HG02763 (cell line): ENCODE results near the gene RPS6KA5.

ENCODE experiments used
- ATAC-seq: cut with Tn5 transposase; IDR thresholded peaks from one replicate; pipeline ENCODE4 v1.9.1; 2021; ENCODE audit warnings: mild to moderate bottlenecking, moderate library complexity; ENCODE audit not compliant: unreplicated experiment

RPS6KA5 gene

GRCh38 chr14:91031666-91032065 lies 28.8 kb downstream of the RPS6KA5 start:
- no peak for ATAC-seq

GRCh38 chr14:91029456-91030217 lies 30.8 kb downstream of the RPS6KA5 start:
- ATAC-seq: no peak

- ATAC-seq: no peak
Measured at GRCh38 chr14:91027561-91027960, 32.9 kb downstream of the RPS6KA5 start.

- ATAC-seq: peak; percentile 71
Measured at GRCh38 chr14:91022622-91023028, 37.8 kb downstream of the RPS6KA5 start.

- ATAC-seq: peak; percentile 31
Measured at GRCh38 chr14:91021991-91022621, 38.3 kb downstream of the RPS6KA5 start.

- no peak for ATAC-seq
Measured at GRCh38 chr14:91021115-91021514, 39.3 kb downstream of the RPS6KA5 start.

GRCh38 chr14:91019673-91020072 lies 40.8 kb downstream of the RPS6KA5 start:
- no peak for ATAC-seq

GRCh38 chr14:91018481-91018880 lies 42.0 kb downstream of the RPS6KA5 start:
- no peak for ATAC-seq

GRCh38 chr14:91016800-91017410 lies 43.5 kb downstream of the RPS6KA5 start:
- ATAC-seq: no peak

- ATAC-seq: no peak
Measured at GRCh38 chr14:91015435-91015834, 45.0 kb downstream of the RPS6KA5 start.

- no peak for ATAC-seq
Measured at GRCh38 chr14:91012045-91012444, 48.4 kb downstream of the RPS6KA5 start.

GRCh38 chr14:91010153-91010533 lies 50.3 kb downstream of the RPS6KA5 start:
- ATAC-seq: no peak

GRCh38 chr14:91009501-91010152 lies 50.8 kb downstream of the RPS6KA5 start:
- peak; percentile 88 for ATAC-seq

- no peak for ATAC-seq
Measured at GRCh38 chr14:91008759-91009409, 51.6 kb downstream of the RPS6KA5 start.

GRCh38 chr14:91005716-91006115 lies 54.7 kb downstream of the RPS6KA5 start:
- ATAC-seq: no peak

GRCh38 chr14:91004987-91005386 lies 55.5 kb downstream of the RPS6KA5 start:
- no peak for ATAC-seq

- no peak for ATAC-seq
Measured at GRCh38 chr14:90999299-90999698, 61.1 kb downstream of the RPS6KA5 start.

GRCh38 chr14:90996967-90997366 lies 63.5 kb downstream of the RPS6KA5 start:
- ATAC-seq: no peak

GRCh38 chr14:90995785-90996184 lies 64.7 kb downstream of the RPS6KA5 start:
- no peak for ATAC-seq

- ATAC-seq: no peak
Measured at GRCh38 chr14:90993792-90994191, 66.6 kb downstream of the RPS6KA5 start.
